Measurements from ENCODE around the gene NR5A2.

Gene NR5A2

GRCh38 chr1:200205216-200205995, 177.9 kb downstream of the NR5A2 start:
- TF ChIP-seq CTCF (IDR thresholded peaks at IDR 0.05; ENCODE audit: control insufficient read depth, extremely low read depth, insufficient read depth): no peak
- no peak overlapping the region for H3K4me3 ChIP-seq (ENCODE audit: low read depth, low read length)
- DNase-seq (ENCODE audit: low read depth): no peak

GRCh38 chr1:200206340-200206739, 178.8 kb downstream of the NR5A2 start:
- no peak overlapping the region for H3K4me3 ChIP-seq (ENCODE audit: low read depth, low read length)
- DNase-seq (ENCODE audit: low read depth): no peak
- no peak for TF ChIP-seq CTCF (IDR thresholded peaks at IDR 0.05; ENCODE audit: control insufficient read depth, extremely low read depth, insufficient read depth)

GRCh38 chr1:200206761-200207160, 179.3 kb downstream of the NR5A2 start:
- TF ChIP-seq CTCF (IDR thresholded peaks at IDR 0.05; ENCODE audit: control insufficient read depth, extremely low read depth, insufficient read depth): no peak
- H3K4me3 ChIP-seq (ENCODE audit: low read depth, low read length): no peak overlapping the region
- DNase-seq (ENCODE audit: low read depth): no peak

GRCh38 chr1:200207711-200208126, 180.2 kb downstream of the NR5A2 start:
- DNase-seq (ENCODE audit: low read depth): no peak
- TF ChIP-seq CTCF (IDR thresholded peaks at IDR 0.05; ENCODE audit: control insufficient read depth, extremely low read depth, insufficient read depth): no peak
- H3K4me3 ChIP-seq (ENCODE audit: low read depth, low read length): no peak overlapping the region

- no peak for TF ChIP-seq CTCF (IDR thresholded peaks at IDR 0.05; ENCODE audit: control insufficient read depth, extremely low read depth, insufficient read depth)
- no peak overlapping the region for H3K4me3 ChIP-seq (ENCODE audit: low read depth, low read length)
- DNase-seq (ENCODE audit: low read depth): no peak
Observed at GRCh38 chr1:200211157-200211556, 183.6 kb downstream of the NR5A2 start.

GRCh38 chr1:200213392-200213791, 185.9 kb downstream of the NR5A2 start:
- TF ChIP-seq CTCF (IDR thresholded peaks at IDR 0.05; ENCODE audit: control insufficient read depth, extremely low read depth, insufficient read depth): no peak
- H3K4me3 ChIP-seq (ENCODE audit: low read depth, low read length): no peak overlapping the region
- no peak for DNase-seq (ENCODE audit: low read depth)

- DNase-seq (ENCODE audit: low read depth): no peak
- TF ChIP-seq CTCF (IDR thresholded peaks at IDR 0.05; ENCODE audit: control insufficient read depth, extremely low read depth, insufficient read depth): no peak
- H3K4me3 ChIP-seq (ENCODE audit: low read depth, low read length): no peak overlapping the region
Observed at GRCh38 chr1:200213921-200214320, 186.4 kb downstream of the NR5A2 start.
